ENCODE measurements around the gene ADH5.

- no peak for TF ChIP-seq CTCF (IDR thresholded peaks at IDR 0.05; ENCODE audit: low read depth, low read length, missing input control)
- TF ChIP-seq EGR1 (IDR thresholded peaks at IDR 0.05; ENCODE audit: low read depth in 2 of 2): no peak
- no peak for TF ChIP-seq ATF3 (IDR thresholded peaks at IDR 0.05)
- TF ChIP-seq JUND (IDR thresholded peaks at IDR 0.05): no peak
- TF ChIP-seq HNF4G (IDR thresholded peaks at IDR 0.05): no peak
- TF ChIP-seq SP1 (IDR thresholded peaks at IDR 0.05): no peak
- no peak for TF ChIP-seq REST (IDR thresholded peaks at IDR 0.05)
- TF ChIP-seq RAD21 (IDR thresholded peaks at IDR 0.05): no peak
- no peak for TF ChIP-seq YY1 (IDR thresholded peaks at IDR 0.05)
- TF ChIP-seq ZBTB33 (IDR thresholded peaks at IDR 0.05): no peak
These were observed 42.8 kb upstream of the ADH5 start for GRCh38 chr4:99131378-99131777.

Measured in liver (tissue), 3 donors.